Omental fat pad (tissue), 4 donors: ENCODE results near the gene PLXNA1. TPM values are rescaled to one million over a fixed set of nuclear protein-coding genes. Genes with fewer than 3 reads are reported as not detected.

ENCODE experiments used
- ATAC-seq: fragments of 150-250 bp; one replicate; pipeline ENCODE4 v1.9.1; 2016; ENCODE audit warnings: mild to moderate bottlenecking, moderate library complexity; ENCODE audit not compliant: low FRiP score
- DNase-seq: peaks from one replicate; pipeline ENCODE4 v3.0.0-alpha.2; 2019; ENCODE audit warnings: low spot score
- total RNA-seq, 4 donors: library from RNA; depleted of rRNA; stranded (reverse); fragments of >200 nt; gene quantifications; one replicate each; pipeline ENCODE4 v1.1.0, GENCODE V29; 2016
- TF ChIP-seq, protein P1 (sequence below), 3 donors: fragments of 450-650 bp; IDR thresholded peaks; one replicate each; pipeline ENCODE4 v1.5.1; 2016 to 2017; ENCODE audit warnings: antibody characterized with exemption in 3 of 3, mild to moderate bottlenecking in 3 of 3, moderate library complexity in 2 of 3

PLXNA1 gene
- total RNA-seq, 4 donors from 2014 or later = 21.7 to 56.4 (median 37.3) TPM

DNA sequence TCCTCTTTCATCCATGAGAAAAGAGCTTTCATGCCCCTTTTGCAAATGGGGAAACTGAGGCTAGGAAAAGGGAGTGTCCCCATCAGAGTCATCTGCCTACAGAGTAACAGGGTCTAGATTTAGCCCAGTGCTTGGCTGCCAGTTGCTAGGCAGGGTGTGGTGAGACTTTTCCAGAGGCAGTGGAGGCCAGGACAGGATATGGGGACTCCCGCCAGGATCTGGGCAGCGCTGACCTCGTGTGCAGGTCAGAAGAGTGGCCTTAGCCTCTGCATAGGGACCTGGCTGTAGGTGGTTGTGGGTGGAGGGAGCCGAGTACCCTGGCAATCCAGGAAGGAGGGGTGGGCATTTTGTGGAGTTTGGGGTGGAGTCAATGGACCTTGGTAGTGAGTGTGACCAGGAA lies 4.2 kb downstream of the PLXNA1 start:
- TF ChIP-seq, protein P1, sequence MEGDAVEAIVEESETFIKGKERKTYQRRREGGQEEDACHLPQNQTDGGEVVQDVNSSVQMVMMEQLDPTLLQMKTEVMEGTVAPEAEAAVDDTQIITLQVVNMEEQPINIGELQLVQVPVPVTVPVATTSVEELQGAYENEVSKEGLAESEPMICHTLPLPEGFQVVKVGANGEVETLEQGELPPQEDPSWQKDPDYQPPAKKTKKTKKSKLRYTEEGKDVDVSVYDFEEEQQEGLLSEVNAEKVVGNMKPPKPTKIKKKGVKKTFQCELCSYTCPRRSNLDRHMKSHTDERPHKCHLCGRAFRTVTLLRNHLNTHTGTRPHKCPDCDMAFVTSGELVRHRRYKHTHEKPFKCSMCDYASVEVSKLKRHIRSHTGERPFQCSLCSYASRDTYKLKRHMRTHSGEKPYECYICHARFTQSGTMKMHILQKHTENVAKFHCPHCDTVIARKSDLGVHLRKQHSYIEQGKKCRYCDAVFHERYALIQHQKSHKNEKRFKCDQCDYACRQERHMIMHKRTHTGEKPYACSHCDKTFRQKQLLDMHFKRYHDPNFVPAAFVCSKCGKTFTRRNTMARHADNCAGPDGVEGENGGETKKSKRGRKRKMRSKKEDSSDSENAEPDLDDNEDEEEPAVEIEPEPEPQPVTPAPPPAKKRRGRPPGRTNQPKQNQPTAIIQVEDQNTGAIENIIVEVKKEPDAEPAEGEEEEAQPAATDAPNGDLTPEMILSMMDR (IDR thresholded peaks at IDR 0.05) = no peak
- DNase-seq (no peak), ATAC-seq (no peak)

DNA sequence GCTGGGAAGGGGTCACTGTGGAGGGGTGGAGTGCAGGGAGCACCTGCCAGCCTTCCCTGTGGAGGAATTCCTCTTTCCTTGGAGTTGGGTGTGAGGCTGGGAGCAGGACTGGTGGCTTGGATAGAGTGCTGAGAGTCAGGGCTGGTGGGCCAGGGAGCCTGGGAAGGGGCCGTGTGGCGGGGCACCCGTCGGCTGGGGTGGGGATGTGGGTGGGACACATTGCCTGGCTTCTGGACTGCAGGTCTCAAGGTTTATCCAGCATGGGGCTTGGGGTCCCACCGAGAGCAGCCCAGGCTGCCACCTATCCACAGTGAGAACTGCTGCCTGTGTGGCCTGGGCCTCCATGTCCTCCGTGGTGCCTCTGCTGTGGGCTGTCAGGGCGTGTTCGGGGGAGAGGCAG lies 4.7 kb downstream of the PLXNA1 start:
- ATAC-seq (no peak), DNase-seq (no peak)
- TF ChIP-seq, protein P1 (IDR thresholded peaks at IDR 0.05) = no peak

DNA sequence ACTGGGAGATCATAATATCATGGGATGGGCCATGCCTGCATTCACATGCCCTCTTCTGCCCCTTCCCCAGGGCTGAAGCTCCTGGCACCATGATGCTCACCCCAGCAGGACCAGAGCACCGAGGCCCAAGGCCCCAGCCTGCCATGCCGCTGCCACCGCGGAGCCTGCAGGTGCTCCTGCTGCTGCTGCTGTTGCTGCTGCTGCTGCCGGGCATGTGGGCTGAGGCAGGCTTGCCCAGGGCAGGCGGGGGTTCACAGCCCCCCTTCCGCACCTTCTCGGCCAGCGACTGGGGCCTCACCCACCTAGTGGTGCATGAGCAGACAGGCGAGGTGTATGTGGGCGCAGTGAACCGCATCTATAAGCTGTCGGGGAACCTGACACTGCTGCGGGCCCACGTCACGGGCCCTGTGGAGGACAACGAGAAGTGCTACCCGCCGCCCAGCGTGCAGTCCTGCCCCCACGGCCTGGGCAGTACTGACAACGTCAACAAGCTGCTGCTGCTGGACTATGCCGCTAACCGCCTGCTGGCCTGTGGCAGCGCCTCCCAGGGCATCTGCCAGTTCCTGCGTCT lies 5.6 kb downstream of the PLXNA1 start:
- DNase-seq (no peak), ATAC-seq (no peak)
- TF ChIP-seq, protein P1 (IDR thresholded peaks at IDR 0.05) = no peak

DNA sequence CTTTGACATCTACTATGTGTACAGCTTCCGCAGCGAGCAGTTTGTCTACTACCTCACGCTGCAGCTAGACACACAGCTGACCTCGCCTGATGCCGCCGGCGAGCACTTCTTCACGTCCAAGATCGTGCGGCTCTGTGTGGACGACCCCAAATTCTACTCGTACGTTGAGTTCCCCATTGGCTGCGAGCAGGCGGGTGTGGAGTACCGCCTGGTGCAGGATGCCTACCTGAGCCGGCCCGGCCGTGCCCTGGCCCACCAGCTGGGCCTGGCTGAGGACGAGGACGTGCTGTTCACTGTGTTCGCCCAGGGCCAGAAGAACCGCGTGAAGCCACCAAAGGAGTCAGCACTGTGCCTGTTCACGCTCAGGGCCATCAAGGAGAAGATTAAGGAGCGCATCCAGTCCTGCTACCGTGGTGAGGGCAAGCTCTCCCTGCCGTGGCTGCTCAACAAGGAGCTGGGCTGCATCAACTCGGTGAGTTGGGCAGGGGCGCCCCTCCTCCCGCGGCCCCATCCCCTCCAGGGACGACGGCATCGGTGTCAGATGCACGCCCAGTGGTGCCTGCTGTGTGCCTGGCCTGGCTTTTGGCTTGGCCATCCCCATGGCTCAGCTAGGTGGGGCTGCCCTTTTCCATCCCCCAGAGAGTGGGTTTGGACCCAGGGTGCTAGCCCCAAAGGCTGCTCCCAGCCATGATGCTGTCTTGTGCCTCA lies 6.6 kb downstream of the PLXNA1 start:
- TF ChIP-seq, protein P1 (IDR thresholded peaks at IDR 0.05) = no peak
- no peak for DNase-seq
- no peak for ATAC-seq

DNA sequence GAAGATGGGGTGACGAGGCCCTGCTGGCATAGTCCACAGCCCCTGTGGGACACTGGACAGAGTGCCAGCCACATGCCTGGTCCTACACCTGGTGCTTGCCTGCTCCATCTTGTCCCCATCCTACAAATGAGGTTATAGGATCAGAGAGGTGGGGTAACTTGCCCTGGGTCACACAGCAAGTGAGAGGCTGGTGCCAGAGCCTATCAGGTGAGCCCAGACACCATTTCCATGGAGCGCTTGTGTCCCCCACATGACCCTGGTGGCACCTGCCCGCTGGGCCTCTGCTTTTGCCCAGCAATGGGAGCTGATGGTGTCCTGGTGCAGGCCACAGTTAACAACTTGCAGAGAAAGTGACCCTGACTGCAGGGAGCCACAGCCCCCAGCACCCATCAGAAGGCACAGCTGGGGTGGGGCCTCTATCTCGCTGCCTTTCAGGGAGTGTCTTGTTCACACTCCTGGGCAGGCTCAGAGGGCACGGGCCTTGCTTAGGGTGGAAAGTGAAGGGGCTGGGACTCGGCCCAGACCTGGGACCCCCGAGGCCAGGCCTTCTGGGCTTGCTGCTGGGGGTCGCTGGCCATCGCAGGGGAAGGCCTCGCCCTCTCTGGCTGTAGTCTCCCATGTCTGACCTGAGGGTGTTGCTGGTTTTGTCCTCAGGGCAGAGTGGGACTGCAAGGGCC lies 7.2 kb downstream of the PLXNA1 start:
- DNase-seq = no peak
- TF ChIP-seq, protein P1 (IDR thresholded peaks at IDR 0.05) = no peak
- no peak for ATAC-seq

DNA sequence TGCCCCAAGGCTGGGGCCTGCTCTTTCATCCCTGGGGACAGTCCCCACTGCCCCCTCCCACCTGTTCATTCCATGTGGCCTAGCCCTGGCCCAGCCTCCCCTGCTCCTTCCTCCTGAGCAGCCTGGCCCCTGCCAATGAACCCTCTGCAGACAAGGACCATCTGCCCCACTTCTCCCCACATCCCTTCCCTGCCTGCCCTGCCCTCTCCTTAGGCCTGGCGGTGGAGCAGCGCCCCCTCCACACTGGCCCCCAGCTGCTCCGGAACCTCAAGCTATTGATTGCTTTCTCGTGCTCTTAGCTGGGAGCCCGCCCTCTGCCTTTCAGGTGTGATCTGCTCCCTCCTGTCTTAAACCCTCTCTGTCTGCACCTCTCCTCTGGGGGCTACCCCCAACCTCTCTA lies 8.0 kb downstream of the PLXNA1 start:
- DNase-seq (no peak), ATAC-seq (no peak)
- TF ChIP-seq, protein P1 (IDR thresholded peaks at IDR 0.05) = no peak
